ENCODE measurements around the gene TNFRSF13B.
"Not testable (repeated sequence)": the region's sequence is repeated elsewhere in the genome, so short reads cannot be mapped to it uniquely, and the experiment has no call there.

Gene TNFRSF13B

DNA sequence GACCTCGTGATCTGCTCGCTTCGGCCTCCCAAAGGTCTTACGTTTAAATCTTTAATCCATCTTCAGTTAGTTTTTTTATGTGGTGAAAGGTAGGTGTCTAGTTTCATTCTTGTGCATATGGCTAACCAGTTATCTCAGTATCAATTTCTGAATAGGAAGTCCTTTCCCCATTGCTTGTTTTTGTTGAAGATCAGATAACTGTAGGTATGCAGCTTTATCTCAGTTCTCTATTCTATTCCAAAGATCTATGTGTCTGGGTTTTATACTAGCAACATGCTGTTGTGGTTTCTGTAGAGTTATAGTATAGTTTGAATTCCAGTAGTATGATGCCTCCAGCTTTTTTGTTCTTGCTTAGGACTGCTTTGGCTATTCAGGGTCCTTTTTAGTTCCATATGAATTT lies 65.2 kb downstream of the TNFRSF13B start:
- no peak for DNase-seq

DNA sequence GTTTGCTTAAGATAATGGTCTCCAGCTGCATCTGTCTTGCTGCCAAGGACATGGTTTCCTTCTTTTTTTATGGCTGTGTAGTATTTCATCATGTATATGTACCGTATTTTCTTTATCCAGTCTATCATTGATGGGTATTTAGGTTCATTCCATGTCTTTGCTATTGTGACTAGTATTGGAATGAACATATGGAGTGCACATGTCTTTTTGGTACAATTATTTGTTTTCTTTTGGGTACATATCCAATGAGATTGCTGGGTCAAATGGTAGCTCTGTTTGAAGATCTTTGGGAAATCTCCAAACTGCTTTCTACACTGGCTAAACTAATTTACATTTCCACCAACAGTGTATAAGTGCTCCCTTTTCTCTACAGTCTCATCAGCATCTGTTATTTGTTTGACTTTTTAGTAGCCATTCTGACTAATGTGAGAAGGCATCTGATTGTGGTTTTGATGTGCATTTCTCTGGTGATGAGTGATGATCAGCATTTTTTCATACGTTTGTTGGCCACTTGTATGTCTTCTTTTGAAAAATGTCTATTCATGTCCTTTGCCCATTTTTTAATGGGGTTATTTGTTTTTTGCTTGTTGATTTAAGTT lies 66.2 kb downstream of the TNFRSF13B start:
- DNase-seq: no peak

DNA sequence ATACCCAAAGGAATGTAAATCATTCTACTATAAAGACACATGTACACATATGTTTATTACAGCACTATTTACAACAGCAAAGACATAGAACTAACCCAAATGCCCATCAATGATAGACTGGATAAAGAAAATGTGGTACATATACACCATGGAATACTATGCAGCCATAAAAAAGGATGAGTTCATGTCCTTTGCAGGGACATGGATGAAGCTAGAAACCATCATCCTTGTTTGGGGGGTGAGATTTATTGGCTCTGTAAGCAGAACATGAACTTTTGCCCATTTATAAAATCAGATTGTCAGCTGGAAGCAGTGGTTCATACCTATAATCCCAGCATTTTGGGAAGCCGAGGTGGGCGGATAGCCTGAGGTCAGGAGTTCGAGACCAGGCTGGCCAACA lies 68.8 kb downstream of the TNFRSF13B start:
- DNase-seq: not testable (repeated sequence)

DNA sequence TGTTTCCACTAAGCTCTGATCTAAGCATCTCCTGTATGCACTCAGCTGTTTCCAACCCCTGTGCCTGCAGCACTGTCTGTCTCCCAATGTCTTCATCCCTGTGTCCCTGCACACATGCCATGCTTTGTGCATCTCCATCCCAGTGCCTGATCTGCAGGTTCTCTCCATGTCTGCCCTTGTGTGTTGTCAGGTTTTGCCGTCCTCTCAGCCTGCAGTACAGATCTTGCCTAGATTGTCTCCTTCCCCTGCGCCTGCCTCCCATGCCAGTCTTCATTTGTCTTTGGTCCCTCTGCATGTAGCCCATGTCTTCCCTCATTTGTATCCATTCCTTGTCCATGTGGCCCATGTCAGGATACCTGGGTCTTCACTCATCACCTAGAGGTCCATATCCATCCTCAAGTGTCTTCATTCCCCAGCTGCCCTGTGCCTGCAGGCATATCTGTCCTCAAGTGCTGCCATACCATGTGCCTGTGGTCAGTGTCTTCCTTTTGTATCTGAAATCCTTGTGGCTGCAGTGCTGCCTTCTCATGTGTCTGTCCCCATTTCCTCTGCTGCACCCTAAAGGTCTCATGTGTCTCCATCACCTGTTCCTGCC lies 71.5 kb downstream of the TNFRSF13B start:
- no peak for DNase-seq

DNA sequence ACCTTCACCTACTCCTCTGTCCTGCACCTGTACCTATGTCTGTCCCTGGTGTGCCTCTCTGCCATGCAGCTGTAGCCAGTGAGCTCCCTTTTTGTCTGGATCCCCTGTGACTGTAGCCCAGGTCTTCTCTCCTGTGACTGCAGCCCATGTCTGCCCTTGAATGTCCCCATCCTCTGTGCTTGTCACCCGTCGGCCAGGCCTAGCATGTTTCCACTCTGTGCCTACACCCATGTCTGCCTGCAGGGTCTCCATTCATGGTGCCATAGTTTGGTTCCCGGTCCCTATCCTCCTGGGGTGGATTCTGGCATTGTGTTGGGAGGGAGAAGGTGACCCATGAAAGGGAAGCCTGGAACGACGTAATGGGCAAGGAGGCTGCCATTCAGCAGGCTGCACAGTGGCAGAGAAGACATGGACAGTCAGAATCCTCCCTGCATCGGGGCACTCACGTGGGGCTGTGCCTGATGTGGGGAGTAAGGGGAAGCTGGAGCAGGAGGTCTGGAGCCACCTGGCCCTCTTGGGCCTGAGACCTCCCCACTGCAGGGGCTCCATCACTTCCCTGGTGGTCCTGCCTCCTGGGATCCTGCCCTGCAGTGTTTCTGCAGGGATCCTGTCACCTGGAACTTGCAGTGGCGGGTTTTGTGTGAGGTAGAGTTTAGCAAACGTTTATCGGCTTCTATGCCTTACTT lies 74.6 kb downstream of the TNFRSF13B start:
- DNase-seq: not testable (repeated sequence)

DNA sequence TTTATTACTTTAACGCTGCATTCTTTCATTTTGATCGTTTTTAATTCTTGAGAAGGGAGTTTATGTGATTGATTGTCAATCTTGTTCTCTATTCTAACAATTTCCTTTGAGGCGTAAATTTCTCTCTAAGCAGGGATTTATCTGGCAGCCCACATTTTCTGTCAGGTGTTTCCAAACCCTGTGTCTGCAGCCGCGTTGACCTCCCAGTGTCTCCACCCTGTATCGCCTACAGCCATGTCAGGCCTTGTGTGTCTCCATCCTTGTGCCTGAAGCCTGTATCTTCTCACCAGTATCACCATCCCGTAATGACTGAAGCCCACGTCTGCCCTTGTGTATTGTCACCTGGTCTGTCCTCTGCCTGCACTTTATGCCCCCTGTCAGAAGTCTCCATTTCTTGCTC lies 75.7 kb downstream of the TNFRSF13B start:
- DNase-seq: not testable (repeated sequence)

DNA sequence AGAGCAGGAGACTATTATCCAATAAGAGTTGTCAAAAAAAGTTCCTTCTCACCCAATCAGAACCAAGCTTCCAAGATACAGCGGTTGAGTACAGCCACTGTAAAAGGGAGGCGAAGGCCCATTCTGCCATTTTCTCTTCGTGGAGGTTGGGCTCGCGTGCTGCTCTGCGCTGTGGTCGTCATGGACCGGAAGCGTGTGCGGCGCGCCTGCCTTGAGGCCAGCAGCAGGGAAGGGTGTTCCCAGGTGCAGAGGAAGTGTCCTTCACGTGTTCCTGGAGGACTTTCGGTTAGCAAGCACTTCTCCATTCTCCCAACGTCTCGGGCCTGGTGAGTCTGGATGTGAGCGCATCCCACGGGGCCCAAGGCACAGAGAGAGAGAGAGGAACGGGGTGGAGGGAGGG lies 78.4 kb downstream of the TNFRSF13B start:
- not testable (repeated sequence) for DNase-seq

DNA sequence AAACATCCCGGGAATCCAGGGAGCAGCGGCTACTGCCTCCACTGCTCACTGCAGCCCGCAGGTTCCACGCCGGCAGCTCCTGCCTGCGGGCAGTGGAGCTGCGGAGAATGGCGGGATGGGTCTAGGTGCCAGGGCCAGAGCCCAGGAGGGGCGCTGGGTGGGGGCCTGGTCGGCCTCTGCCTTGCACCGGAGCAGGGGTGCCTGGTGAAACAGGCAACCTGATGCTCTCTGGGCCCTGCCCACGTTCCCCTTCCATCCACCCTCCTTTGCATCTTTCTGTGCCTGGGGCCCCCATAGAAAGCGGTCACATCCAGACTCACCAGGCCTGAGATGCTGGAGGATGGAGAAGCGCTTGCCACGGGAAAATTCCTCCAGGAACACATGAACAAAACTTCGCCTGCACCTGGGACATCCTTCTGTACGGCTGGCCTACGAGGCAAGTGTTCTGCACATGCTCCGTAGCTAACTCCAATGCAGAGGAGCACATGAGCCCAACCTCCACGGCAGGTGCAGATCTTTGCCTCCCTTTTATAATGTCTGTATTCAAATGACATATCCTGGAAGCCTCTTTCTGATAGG lies 79.0 kb downstream of the TNFRSF13B start:
- DNase-seq: not testable (repeated sequence)

DNA sequence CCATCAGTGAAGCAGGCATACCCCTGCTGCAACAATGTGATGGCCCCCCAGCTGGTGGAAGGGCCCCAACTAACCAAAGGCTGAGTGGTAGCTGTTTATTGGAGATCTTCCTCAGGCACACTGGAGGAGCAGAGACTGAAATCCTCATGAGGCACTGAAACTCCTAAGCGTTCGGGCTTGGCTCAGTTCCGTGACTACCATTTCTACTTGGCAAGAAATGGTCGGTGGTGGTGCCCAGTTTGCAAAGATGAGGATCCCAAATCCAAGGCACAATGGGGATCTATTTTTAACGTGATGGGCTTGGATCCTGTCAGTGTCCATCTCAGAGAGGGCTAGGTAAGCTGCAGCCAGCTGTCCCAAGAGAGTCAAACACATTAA lies 82.8 kb downstream of the TNFRSF13B start:
- DNase-seq: no peak
